IPS-18a (cell line): Measurements from ENCODE around the gene WFDC1.

Source experiments
- H3K27ac ChIP-seq: one replicate; pipeline ENCODE4 v1.5.1; 2013; ENCODE audit warnings: low read length
- H3K27me3 ChIP-seq: one replicate; pipeline ENCODE4 v1.6.1; 2013; ENCODE audit warnings: mild to moderate bottlenecking, low read length; ENCODE audit not compliant: control insufficient read depth, insufficient read depth
- H3K36me3 ChIP-seq: one replicate; pipeline ENCODE4 v1.6.1; 2013; ENCODE audit warnings: low read depth, low read length; ENCODE audit not compliant: control insufficient read depth
- H3K4me1 ChIP-seq: one replicate; pipeline ENCODE4 v1.6.1; 2013; ENCODE audit warnings: low read depth, low read length; ENCODE audit not compliant: control insufficient read depth
- H3K4me3 ChIP-seq: one replicate; pipeline ENCODE4 v1.5.1; 2013; ENCODE audit warnings: low read length
- H3K9ac ChIP-seq: one replicate; pipeline ENCODE4 v1.6.1; 2013; ENCODE audit warnings: mild to moderate bottlenecking, low read length, moderate library complexity
- H3K9me3 ChIP-seq: one replicate; pipeline ENCODE4 v1.6.1; 2013; ENCODE audit warnings: low read depth, low read length; ENCODE audit not compliant: control insufficient read depth

Gene WFDC1

DNA sequence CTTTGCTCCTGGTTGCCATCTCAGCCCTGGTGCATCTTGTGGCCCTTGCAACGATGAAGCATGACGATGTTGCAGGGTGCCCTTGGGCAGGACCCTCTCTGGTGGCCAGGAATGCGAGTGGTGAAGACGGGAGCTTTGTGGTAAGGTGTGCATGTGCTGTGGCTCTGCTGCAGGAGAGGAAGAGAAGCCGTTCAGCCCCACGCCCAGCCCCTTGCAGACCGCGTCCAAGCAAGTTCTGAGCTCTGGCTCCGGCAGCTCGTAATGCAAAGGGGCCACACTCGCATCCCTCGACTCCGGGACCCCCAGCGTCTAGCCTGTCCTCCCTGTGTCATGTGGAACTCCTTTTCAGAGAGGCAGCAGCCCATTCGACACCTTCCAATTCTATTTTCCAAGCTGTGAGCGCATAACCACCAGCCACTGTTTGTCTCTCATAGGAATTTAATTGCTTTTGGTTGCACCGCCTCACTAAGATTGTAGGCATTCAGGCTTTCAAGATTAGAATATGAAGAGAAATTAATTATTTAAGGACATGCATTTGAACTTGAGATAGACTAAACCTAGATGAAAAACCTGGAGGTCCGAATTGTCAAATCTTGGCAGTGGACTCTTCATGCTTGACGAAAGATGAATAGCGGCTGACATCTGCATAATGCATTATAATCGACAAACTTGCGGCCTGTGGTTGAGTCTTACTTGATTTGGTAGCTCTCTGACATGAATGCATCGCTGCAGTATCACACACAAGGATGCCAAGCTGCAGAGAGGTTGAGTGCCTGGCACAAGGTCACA lies 33.7 kb upstream of the WFDC1 start:
- H3K27me3 ChIP-seq = no peaks in the 10 kb centered on the region
- H3K9me3 ChIP-seq = no peaks in the 10 kb centered on the region
- no peak overlapping the region for H3K4me3 ChIP-seq
- H3K36me3 ChIP-seq = no peaks in the 10 kb centered on the region
- H3K27ac ChIP-seq = no peak overlapping the region
- H3K4me1 ChIP-seq = no peaks in the 10 kb centered on the region
- H3K9ac ChIP-seq = no peak overlapping the region

DNA sequence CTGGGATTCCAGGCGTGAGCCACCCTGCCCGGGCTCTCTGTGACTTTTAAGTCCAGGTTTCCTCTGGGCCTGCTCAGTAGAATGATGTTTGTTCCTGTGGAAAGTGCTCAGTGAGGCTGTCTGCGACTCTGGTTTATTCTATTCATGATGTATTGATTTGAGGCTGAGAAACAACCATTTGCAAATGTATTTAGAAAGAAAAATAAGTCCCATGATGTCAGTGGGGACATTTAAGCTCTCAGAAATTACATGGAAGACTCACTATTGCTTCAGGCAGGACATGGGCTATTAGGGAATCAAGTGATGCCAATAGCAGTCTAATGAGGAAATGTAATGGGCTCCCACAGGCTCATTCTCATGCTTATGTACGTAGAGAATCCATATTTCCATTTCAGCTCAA lies 32.6 kb upstream of the WFDC1 start:
- Histone ChIP-seq H3K27me3 (no peaks in the 10 kb centered on the region), H3K9me3 (no peaks in the 10 kb centered on the region), H3K4me3 (no peak overlapping the region), H3K9ac (no peak overlapping the region), H3K36me3 (no peaks in the 10 kb centered on the region), H3K27ac (no peak overlapping the region), H3K4me1 (no peaks in the 10 kb centered on the region)

DNA sequence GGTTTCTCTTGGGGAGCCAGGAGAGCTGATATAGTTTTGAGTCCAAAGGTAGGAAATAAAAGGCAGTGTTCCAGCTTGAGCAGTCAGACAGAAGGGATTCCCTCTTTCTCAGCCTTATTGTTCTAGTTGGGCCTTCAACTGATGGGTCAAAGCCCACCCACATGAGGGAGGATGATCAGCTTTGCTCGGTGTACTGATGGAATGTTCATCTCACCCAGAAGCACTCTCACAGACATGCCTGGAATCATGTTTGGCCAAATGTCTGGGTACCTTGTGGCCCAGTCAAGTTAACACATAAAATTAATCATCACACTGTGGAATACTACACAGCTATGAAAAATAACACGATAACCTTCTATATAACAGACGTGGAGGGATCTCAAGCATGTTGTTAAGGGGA lies 31.7 kb upstream of the WFDC1 start:
- Histone ChIP-seq H3K4me3 (no peak overlapping the region), H3K27ac (no peak overlapping the region)

DNA sequence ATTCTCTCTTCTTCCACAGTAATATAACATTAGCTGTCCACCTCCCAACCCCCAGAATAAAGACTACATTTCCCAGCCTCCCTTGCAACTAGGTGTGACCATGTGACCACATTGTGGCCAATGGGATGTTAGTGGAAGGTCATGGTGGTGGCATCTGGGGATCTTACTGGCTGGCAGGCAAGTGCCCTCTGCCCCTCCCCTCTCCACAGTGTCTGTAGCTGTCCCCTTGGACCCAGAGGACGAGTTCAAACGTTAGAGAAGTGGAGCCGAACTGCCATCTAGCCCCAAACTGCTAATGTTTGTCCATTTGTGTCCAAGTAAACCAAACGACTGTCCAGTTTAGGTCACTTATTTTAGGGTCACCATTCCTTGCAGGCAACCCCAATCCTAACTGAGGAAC lies 28.2 kb upstream of the WFDC1 start:
- H3K27ac ChIP-seq = no peak overlapping the region
- no peak overlapping the region for H3K9ac ChIP-seq
- no peaks in the 10 kb centered on the region for H3K27me3 ChIP-seq
- H3K4me3 ChIP-seq = no peak overlapping the region
- H3K9me3 ChIP-seq = no peaks in the 10 kb centered on the region
- H3K36me3 ChIP-seq = no peaks in the 10 kb centered on the region
- H3K4me1 ChIP-seq = no peaks in the 10 kb centered on the region

More for the DNA sequence above, 31.7 kb upstream of the WFDC1 start:
- Histone ChIP-seq H3K9me3 (no peaks in the 10 kb centered on the region), H3K4me1 (no peaks in the 10 kb centered on the region), H3K27me3 (no peaks in the 10 kb centered on the region), H3K9ac (no peak overlapping the region), H3K36me3 (no peaks in the 10 kb centered on the region)

DNA sequence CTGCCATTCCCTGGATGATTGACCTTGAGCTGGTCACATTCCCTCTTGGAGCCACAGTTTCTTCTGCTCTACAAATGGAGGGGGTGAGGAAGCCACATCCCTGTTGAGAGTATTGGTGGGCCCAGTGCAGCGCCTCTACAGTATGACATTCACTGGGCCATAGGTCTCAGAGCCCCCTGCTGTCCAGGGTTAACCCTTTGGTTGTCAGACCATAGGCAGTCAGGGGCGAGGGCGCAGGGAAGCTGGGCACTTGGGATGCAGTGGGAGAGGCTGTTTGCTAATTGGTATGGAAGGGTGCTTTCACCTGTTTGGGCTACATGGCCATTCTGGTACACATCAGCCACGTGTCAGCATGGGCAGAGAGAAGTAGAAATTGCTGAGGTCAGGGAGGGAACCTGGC lies 27.3 kb upstream of the WFDC1 start:
- H3K9me3 ChIP-seq = no peaks in the 10 kb centered on the region
- H3K9ac ChIP-seq = no peak overlapping the region
- H3K27ac ChIP-seq = no peak overlapping the region
- H3K4me1 ChIP-seq = no peaks in the 10 kb centered on the region
- no peaks in the 10 kb centered on the region for H3K27me3 ChIP-seq
- no peak overlapping the region for H3K4me3 ChIP-seq
- no peaks in the 10 kb centered on the region for H3K36me3 ChIP-seq

DNA sequence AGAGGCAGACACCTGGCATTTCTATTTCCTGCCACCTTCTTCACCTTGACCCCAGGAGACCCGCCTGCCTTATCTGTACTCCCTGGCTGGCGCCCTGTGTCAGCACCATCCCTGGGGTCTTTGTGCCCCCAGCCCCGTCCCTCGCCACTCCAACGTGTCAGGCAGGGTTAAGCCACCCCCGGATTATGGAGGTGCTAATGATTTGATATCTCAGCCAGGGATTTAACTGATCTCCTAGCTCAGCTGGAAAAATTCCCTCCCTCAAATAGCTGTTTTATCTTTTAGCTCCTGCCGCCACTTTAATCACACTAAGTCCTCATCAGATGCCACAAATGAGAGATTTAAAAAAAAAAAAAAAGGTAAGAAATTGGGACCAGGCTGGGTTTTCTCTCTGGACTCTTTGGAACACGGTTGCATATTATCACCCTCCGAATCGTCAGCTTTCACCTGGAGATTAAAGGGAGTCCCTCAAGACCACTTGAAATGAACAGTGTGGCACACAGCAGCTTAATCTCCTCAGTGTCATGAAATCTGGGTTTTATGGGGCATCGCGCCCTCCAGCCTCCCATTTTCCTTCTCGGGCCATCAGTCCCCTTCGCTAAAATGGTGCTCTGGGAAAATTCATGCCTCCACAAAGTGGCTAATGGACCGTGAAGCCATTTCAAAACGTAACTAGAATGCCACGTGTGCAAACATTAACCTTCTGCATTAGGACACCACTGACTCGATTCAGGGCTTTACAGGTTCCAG lies 26.2 kb upstream of the WFDC1 start:
- Histone ChIP-seq H3K36me3 (no peaks in the 10 kb centered on the region), H3K4me3 (no peak overlapping the region), H3K27me3 (no peaks in the 10 kb centered on the region), H3K4me1 (no peaks in the 10 kb centered on the region), H3K9ac (no peak overlapping the region), H3K9me3 (no peaks in the 10 kb centered on the region), H3K27ac (no peak overlapping the region)

DNA sequence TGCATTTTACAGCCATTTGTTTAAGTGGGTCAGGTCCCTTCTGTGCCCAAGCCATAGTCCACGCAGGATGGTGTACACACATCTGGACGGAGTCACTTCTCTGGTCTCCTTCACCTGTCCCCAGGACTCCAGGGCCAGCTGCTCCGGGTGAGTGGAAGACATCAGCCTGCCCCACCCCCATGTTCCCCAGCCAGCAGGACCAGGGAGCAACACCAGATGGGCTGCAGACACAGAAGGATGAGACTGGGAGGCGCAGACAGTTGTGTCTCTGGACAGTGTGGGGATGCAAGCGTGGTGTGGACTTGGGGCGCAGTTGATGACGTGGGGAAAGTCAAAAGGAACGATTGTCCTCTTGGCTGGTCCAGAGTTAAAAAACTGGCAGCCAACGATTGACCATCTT lies 24.6 kb upstream of the WFDC1 start:
- no peaks in the 10 kb centered on the region for H3K4me1 ChIP-seq
- H3K36me3 ChIP-seq = no peaks in the 10 kb centered on the region
- no peak overlapping the region for H3K4me3 ChIP-seq
- H3K27me3 ChIP-seq = no peaks in the 10 kb centered on the region
- no peaks in the 10 kb centered on the region for H3K9me3 ChIP-seq
- H3K27ac ChIP-seq = no peak overlapping the region
- H3K9ac ChIP-seq = no peak overlapping the region

DNA sequence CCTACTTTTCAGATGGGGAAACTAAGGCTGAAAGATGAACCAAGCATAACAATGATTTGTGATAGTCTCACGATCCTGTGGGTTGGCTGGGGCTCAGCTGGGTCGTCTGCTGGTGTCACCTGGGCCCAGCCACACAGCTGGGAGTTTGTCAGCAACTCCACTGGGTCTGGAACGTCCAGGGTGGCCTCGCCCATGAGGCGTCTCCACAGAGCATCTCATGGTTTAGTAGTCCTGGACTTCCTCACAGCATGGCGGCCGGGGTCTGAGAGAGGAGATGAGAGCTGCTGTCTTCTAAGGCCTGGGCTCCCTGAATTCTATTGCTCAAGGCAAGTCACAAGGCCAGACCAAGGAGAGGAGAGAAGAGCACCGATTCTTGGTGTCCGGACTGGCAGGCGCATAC lies 24.1 kb upstream of the WFDC1 start:
- Histone ChIP-seq H3K27ac (no peak overlapping the region), H3K27me3 (no peaks in the 10 kb centered on the region), H3K9ac (no peak overlapping the region), H3K36me3 (no peaks in the 10 kb centered on the region), H3K4me1 (no peaks in the 10 kb centered on the region), H3K4me3 (no peak overlapping the region), H3K9me3 (no peaks in the 10 kb centered on the region)

DNA sequence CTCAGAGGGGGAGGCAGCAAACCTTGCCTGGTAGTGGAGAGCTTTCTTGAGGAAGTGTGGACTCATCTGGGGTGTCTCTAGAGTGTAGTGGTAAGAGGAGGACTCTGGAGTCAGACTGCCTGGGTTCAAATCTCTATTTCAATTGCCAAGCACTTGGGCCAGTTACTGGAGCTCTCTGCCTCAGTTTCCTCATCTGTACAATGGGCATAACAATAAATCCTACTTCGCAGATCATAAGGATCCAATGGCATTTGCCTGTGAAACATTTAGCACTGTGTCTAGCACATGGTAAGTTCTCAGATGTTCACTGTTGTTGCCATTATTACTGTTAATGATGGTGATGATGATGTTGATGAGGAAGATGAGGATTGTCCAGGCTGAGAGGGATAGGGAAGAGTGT lies 23.6 kb upstream of the WFDC1 start:
- H3K4me3 ChIP-seq = no peak overlapping the region
- no peaks in the 10 kb centered on the region for H3K9me3 ChIP-seq
- no peaks in the 10 kb centered on the region for H3K27me3 ChIP-seq
- H3K27ac ChIP-seq = no peak overlapping the region
- no peaks in the 10 kb centered on the region for H3K36me3 ChIP-seq
- no peak overlapping the region for H3K9ac ChIP-seq
- no peaks in the 10 kb centered on the region for H3K4me1 ChIP-seq

DNA sequence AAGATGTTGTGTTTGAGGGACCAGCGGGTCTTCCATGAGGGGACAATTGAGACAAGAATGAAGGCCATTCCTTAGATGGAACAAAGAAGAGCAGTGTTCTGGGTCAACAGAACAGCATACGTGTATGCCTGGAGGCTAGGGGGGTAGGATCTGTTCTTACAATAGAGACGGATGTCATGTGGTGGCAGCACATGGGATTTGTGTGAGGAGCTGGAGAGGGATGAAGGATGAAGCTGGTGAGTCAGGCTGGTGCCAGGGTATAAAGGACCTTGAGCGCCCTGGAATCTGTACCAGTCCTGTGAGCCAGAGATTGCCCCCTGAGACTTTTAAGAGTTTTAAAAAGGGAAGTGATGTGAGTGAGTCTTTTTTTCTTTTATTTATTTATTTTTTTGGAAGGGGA lies 22.8 kb upstream of the WFDC1 start:
- H3K9me3 ChIP-seq = no peaks in the 10 kb centered on the region
- H3K9ac ChIP-seq = no peak overlapping the region
- H3K27me3 ChIP-seq = no peaks in the 10 kb centered on the region
- no peaks in the 10 kb centered on the region for H3K4me1 ChIP-seq
- H3K27ac ChIP-seq = no peak overlapping the region
- H3K4me3 ChIP-seq = no peak overlapping the region
- no peaks in the 10 kb centered on the region for H3K36me3 ChIP-seq

DNA sequence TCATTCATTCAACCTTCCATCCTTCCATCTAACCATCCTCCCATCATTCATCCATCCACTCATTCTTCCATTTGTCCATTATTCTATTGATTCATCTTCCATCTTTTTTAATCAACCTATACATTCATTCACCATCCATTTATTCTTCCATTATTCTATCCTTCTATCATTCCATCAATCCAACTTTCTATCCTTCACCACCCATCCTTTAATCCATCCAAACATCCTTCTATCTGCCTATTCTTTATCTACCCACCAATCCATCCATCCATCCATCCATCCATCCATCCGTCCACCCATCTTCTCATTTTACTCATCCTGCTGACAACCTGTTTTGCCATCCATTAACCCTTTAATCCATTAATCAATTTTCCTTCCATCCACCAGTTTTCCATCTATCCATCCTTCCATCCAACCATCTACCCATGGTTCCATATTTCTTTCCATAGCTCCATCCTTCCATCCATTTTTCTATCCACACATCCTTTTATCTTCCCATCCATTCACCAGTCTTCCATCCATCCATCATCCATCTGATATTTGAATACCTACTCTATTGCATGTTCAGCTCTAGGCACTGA lies 21.8 kb upstream of the WFDC1 start:
- H3K4me3 ChIP-seq = no peak overlapping the region
- no peak overlapping the region for H3K9ac ChIP-seq
- no peak overlapping the region for H3K27ac ChIP-seq
- no peaks in the 10 kb centered on the region for H3K4me1 ChIP-seq
- no peaks in the 10 kb centered on the region for H3K36me3 ChIP-seq
- H3K27me3 ChIP-seq = no peaks in the 10 kb centered on the region
- no peaks in the 10 kb centered on the region for H3K9me3 ChIP-seq
